HS-27A (cell line): ENCODE data around the gene DCHS2.

Experiments
- DNase-seq: peaks from one replicate; pipeline ENCODE4 v3.0.0-alpha.2; 2012; ENCODE audit warnings: low read depth, missing footprints

Gene DCHS2

GRCh38 chr4:154489558-154490233 is 1.9 kb downstream of the DCHS2 start:
- no peak for DNase-seq

DNA sequence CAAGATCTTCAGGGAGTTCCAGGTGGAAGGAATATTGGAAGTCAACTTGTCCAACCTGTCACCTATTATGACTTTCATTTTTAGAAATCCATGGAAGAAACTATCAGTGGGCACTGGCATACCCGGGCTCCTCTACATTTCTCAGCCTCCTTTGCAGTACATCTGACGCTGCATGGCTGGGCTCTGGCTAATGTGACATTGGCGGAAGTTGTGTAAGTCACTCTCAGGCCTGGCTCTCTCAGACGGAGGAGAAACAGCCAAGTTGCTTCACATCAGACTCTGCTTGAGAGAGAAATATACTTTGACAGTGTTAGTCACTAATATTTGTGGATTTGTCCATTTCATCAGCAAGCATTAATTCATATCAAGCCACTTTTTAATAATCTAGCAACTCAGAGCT is 4.5 kb downstream of the DCHS2 start:
- DNase-seq: no peak

GRCh38 chr4:154485127-154485773 is 6.3 kb downstream of the DCHS2 start:
- no peak for DNase-seq

DNA sequence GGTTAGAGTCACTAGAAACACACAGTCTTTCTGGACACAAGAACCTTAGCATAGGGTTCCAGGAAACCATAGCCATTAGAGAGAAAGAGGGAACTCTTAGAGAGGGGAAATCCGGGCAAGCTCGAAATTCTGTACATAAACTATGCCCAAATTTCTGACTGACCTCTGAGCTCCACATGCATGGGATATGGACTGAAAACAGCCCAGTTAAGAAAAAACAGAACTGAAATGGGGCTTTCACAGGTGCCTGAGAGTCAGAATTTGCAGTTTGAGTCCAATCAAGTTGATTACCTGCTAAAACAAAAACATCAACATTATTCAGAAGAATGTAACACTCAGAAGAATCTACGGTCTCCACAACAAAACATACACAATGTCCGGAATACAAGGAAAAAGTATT is 13.1 kb downstream of the DCHS2 start:
- no peak for DNase-seq

DNA sequence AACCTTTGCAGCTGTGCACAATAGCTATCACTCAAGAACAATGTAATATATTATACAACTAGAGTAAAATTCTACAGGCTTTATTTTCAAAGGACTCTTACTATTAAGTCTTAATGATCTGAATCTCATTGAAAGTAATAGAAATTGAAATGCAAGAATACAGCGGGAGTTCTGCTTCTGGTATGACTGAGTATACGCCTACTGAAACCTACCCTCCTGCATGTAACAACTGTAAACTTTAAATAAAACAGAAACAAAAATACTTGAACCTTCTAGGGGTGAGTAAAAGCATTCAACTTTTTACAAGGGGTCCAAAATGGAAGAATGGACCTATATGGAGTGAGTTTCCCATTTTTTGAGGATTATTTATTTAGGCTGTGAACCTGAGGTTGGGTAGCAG is 13.5 kb downstream of the DCHS2 start:
- DNase-seq: no peak

DNA sequence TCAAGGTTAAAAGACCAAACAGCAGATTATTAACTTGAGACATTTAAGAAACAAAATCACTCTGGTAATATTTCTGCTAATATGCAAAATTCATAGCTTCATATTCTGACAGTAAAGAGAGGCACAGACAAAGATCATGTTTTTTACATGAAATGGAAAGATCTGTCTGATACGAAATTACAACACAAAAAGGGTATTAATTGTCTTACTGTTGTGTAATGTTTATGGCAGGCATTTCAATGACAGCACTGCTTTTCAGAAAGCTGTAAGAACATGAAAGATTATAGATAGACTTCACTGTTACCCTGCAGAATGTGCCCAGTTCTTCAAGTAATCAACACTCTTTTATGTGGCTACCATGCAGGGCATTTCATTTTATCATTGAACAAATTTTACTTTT is 15.4 kb downstream of the DCHS2 start:
- no peak for DNase-seq

DNA sequence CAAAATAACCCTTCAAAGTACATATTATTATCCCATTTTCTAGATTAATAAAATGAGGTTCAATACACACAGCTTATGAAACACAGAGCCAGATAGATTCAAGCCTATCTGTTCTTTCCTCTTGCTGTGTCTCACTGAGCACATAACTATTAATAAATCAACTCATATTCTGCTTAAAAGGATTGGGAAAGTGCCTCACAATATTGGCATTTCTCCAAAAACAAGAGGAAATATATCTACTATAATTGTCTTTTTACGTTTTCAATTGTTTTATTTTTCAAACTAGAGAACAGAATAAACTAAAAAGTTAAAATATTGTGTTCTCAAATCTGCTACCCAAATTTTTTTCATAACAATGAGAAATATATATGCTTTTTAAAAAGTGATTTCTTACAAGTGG is 15.8 kb downstream of the DCHS2 start:
- no peak for DNase-seq

- DNase-seq: no peak
These were observed 18.1 kb downstream of the DCHS2 start for GRCh38 chr4:154473497-154473896.

DNA sequence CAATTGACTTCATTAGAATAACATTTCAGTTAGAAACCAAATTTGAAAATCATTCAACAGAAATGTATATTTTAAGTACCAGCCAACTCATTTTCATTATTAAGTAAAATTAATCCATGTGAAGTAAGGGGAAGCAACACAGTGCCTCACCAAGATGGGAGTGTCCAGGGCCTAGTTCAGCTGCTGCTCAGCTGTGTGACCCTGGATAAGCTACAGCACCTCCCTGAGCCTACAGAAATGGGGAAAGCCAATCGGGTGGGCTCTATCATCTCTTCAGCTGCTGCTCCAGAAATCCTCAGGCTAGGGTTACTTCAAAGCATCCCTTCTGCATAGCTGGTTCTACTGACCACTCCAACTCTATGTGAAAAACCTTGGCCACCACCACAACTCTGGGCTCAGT is 18.7 kb downstream of the DCHS2 start:
- no peak for DNase-seq

- no peak for DNase-seq
These were observed 19.9 kb downstream of the DCHS2 start for GRCh38 chr4:154471526-154472331.

- DNase-seq: no peak
These were observed 20.6 kb downstream of the DCHS2 start for GRCh38 chr4:154471032-154471431.

GRCh38 chr4:154467886-154468285 is 23.7 kb downstream of the DCHS2 start:
- DNase-seq: peak; percentile 22

DNA sequence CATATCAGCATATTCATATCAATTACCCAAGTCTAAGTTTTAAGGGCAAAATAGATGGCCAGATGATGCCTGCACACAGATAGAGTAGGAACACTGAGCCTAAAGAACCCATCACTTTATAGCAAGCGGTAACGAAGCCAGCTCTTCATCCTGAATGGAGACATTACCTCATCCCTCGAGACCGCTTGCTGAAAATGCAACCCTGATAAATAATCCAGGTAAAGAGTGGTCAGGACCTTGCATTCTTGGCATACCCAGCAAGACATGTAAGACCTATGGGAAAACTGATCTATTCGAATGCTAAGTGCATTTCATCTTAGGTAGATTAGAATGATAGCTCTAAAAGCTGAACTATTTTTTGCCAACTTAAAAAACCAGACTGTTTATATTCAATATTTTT is 25.3 kb downstream of the DCHS2 start:
- DNase-seq: no peak

DNA sequence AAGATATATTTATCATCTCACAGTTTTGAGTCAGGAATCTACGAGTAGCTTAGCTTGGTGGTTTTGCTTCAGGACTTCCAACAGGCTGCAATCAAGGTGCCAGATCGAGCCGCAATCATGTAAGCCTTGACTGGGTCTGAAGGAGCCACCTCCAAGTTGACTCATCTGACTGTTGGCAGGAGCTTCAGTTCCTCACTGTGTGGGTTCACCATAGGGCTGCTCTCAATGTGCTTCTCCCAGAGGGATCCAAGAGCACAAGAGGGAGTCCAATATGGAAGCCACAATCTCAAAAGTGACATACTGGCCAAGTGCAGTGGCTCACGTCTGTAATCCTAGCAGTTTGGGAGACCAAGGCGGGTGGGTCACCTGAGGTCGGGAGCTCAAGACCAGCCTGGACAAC is 26.5 kb downstream of the DCHS2 start:
- DNase-seq: no peak

DNA sequence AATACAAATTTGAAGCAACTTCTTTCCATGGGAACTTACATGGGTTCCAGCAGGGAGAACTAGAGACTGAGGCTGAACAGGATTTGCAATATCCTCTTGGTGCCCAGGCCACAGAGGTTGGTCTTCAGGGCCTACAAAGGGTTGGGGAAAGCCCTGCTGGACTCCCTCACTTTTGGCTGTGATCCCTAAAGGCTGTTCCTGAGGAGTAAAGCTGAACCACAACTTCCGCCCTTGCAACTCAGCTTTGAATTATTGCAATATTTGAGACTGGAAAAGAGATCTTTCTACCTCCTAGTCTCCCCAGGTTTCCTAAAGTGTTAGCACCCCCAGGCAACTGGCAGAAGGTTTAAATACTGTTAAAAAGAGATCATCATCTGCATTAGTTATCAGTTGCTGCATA is 26.9 kb downstream of the DCHS2 start:
- no peak for DNase-seq

DNA sequence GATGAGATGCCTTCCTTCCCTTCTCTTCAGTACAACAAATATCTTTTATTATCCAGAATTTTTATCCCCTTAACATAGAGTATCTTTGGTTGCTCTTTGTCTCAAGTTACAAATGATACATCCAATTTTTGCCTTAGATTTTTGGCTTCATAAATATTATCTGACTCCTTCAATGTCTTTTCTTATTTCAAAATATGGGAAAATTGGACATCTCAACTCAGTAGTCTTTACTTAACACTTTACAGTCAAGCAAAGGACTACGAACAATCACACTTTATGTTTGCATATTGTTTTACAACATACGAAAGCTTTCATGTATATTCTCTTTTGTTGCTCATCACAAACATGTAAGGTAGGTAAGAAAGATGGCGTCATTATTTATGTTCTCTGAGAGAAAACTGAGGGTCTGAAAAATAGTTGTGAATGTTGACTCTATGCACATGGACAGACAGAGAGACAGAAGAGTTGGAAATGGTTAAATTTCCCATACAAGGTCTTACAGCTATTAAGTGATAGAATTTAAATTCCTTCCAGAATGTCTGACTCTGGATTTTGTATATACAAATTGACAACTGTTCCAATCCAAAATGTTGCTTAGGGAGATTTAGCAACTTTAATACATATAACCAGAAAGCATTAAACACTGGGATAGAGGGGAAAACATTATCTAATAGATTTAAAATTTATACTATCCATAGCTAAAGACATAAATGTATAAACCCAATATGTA is 29.4 kb downstream of the DCHS2 start:
- no peak for DNase-seq

DNA sequence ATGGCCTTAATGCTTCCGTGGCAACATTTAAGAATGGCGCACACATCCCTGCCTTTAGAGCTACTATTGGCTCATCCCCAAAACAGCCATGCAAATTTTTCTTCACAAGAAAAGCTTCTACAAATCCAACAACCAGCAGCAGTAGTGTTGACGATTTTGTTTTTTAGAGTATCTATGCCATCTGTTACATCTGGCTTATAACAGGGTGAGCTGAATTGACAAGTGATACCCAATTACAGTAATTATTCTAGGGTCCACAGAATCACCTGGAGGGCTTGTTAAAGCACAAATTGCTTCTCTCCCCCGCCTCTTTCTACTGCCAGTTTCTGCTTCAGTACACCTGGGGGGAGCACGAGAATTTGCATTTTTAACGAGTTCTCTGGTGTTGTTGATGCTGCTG is 34.1 kb downstream of the DCHS2 start:
- DNase-seq: no peak

DNA sequence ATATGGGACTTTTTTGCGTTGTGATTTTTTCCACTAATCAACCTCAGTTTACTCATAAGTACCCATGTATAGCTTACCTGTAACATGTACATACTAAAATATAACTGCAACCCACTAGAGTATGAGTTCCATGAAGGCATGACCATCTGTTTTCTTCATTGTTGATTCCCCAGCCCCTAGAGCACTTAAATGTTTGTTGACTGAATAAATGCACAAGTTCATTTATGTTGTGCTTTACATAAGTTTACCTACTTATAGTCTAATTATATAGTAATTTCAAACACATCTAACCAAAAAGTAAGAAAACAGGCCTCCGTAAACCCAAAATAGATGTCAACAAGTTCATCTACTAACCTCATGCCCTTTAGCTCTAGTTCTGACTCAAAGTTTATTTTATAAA is 34.7 kb downstream of the DCHS2 start:
- DNase-seq: no peak

DNA sequence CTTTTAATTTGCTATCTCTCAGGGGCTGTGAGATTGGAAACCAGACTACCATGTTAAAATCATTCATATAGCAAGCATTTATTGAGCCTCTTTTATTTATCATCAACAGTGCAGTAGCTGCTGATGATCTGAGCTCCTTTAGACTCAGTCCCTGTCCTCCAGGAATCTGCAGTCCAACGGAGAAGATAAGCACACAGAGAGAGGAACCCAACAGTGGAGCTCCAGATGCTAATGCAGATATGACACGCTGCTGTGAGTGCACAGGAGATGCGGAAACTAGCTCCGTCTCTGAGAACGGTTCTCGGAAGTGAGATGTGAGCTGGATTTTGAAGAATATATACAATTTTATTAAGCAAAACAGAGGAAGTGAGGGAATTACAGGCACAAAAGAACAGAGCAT is 35.4 kb downstream of the DCHS2 start:
- no peak for DNase-seq

GRCh38 chr4:154455111-154455510 is 36.5 kb downstream of the DCHS2 start:
- no peak for DNase-seq

DNA sequence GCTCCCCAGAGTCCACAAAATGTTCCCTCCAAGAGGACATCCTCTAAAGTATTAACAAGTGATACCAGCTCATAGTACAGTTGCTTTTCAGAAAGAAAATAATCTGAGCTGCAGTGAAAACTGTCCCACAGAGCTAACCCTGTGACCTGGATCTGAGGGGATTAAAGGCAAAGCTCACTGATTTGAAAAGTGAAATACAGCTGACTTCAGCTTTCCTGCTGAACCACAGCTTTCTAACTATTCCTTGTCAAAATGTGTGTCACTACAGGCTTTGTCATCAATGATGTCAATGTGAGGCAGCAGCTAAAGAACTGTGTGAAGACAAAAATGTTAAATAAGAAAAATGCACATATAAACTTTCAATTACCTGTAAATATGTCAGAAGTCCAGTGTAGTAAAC is 36.9 kb downstream of the DCHS2 start:
- DNase-seq: no peak

- DNase-seq: no peak
These were observed 38.7 kb downstream of the DCHS2 start for GRCh38 chr4:154452798-154453346.
